Body of pancreas (tissue), 4 donors: ENCODE results near the gene ANAPC2. TPM values are rescaled to one million over a fixed set of nuclear protein-coding genes. Genes with fewer than 3 reads are reported as not detected.

Source experiments
- ATAC-seq: fragments of 150-250 bp; one replicate; pipeline ENCODE4 v1.9.1; 2016
- DNase-seq, 4 donors: peaks; one replicate each; pipeline ENCODE4 v3.0.0-alpha.2; 2019
- H3K27ac ChIP-seq, 4 donors: fragments of 200-600 bp; sonication (generic); 1 replicate in 3 of 4; 2 replicates in 1 of 4; pipeline versions ENCODE4 v1.5.1 to v1.6.1; 2016 to 2019; ENCODE audit warnings: mild to moderate bottlenecking in 1 of 4, mixed read lengths in 1 of 4, moderate library complexity in 1 of 4
- H3K27me3 ChIP-seq, 2 donors: fragments of 200-600 bp; sonication (generic); one replicate each; pipeline ENCODE4 v1.6.0; 2016; ENCODE audit warnings: mild to moderate bottlenecking in 1 of 2
- H3K36me3 ChIP-seq, 2 donors: fragments of 200-600 bp; sonication (generic); replicated peaks in 1 of 2; 2 replicates each; pipeline ENCODE4 v1.5.1; 2016; ENCODE audit warnings: low read depth in 2 of 2; ENCODE audit not compliant: insufficient read depth in 1 of 2
- H3K4me1 ChIP-seq: fragments of 200-600 bp; sonication (generic); one replicate; pipeline ENCODE4 v1.6.0; 2016
- H3K4me3 ChIP-seq, 2 donors: fragments of 200-600 bp; sonication (generic); 1 replicate in 1 of 2; 2 replicates in 1 of 2; pipeline ENCODE4 v1.5.1; 2016 to 2019
- H3K9me3 ChIP-seq, 3 donors: fragments of 200-600 bp; sonication (generic); 1 replicate in 2 of 3; 2 replicates in 1 of 3; pipeline ENCODE4 v1.5.1; 2016
- POLR2A ChIP-seq, 3 donors: fragments of 450-650 bp; IDR thresholded peaks; one replicate each; pipeline ENCODE4 v1.6.1; 2016; ENCODE audit warnings: antibody characterized with exemption in 3 of 3, mild to moderate bottlenecking in 2 of 3
- WGBS, 2 donors: methylation state at CpG; one replicate each; pipeline ENCODE4 v1.1.5; 2017; 5-methylcytosine and 5-hydroxymethylcytosine counted together
- intact Hi-C: fragments of 100-400 bp; cut with DNase I; formaldehyde crosslinking; loops from one replicate; pipeline ENCODE4 v1.15.1; 2023
- total RNA-seq, 2 donors: library from RNA; depleted of rRNA; stranded (reverse); fragments of >200 nt; gene quantifications; one replicate each; pipeline ENCODE4 v1.1.0, GENCODE V29; 2016
- TF ChIP-seq, protein P1 (sequence below), 7 experiments: fragments of 450-650 bp in 4 of 7; fragments of 200-600 bp in 3 of 7; sonication (generic) in 3 of 7; IDR thresholded peaks; one replicate each; pipeline ENCODE4 v1.5.1; 2016 to 2019; ENCODE audit warnings: antibody characterized with exemption in 7 of 7

ANAPC2 gene
- total RNA-seq, 2 donors from 2014 or later: 24.1 to 51.7 TPM

DNA sequence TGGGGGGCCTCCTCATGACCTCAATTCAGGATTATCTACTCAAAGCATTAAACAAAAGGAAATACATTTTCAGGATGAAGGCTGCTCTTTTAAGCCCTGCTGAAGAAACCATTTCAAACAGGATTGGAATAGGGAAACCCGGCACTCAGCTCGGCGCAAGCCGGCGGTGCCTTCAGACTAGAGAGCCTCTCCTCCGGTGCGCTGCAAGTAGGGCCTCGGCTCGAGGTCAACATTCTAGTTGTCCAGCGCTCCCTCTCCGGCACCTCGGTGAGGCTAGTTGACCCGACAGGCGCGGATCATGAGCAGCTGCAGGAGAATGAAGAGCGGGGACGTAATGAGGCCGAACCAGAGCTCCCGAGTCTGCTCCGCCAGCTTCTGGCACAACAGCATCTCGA, 16.4 kb upstream of the ANAPC2 start:
- Histone ChIP-seq H3K4me1 (peaks cover 53% of the 10 kb centered on the region), H3K27me3 (no peaks in the 10 kb centered on the region), H3K9me3 (no peaks in the 10 kb centered on the region), H3K36me3 (no peaks in the 10 kb centered on the region), H3K4me3 (peak overlapping the region; percentile 83 to 97), H3K27ac (peak overlapping the region; percentile 73 to 90 (median 82))
- no peak for TF ChIP-seq POLR2A (IDR thresholded peaks at IDR 0.05)
- TF ChIP-seq, protein P1, sequence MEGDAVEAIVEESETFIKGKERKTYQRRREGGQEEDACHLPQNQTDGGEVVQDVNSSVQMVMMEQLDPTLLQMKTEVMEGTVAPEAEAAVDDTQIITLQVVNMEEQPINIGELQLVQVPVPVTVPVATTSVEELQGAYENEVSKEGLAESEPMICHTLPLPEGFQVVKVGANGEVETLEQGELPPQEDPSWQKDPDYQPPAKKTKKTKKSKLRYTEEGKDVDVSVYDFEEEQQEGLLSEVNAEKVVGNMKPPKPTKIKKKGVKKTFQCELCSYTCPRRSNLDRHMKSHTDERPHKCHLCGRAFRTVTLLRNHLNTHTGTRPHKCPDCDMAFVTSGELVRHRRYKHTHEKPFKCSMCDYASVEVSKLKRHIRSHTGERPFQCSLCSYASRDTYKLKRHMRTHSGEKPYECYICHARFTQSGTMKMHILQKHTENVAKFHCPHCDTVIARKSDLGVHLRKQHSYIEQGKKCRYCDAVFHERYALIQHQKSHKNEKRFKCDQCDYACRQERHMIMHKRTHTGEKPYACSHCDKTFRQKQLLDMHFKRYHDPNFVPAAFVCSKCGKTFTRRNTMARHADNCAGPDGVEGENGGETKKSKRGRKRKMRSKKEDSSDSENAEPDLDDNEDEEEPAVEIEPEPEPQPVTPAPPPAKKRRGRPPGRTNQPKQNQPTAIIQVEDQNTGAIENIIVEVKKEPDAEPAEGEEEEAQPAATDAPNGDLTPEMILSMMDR (IDR thresholded peaks at IDR 0.05): no peak
- DNase-seq (no peak), ATAC-seq (no peak)
- WGBS, 2 donors: 8 to 23% methylated on average over 9 to 21 of the region's 21 CpGs
- intact Hi-C loops: no loop called here

DNA sequence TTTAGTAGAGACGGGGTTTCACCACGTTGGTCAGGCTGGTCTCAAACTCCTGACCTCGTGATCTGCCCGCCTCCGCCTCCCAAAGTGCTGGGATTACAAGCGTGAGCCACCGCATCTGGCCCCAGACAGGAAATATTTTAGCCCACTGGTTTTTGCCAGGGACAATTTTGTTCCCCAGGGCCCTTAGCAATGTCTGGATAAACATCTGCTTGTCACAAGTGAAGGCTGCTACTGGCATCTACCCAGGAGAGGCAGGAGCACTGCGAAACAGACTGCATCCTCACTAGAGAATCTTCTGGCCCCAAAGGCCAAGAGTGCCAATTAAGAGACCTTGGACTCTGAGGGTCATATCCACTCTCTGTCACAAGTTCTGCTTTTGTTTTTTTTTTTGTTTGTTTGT, 14.6 kb upstream of the ANAPC2 start:
- H3K4me1 ChIP-seq: peaks cover 70% of the 10 kb centered on the region
- TF ChIP-seq POLR2A (IDR thresholded peaks at IDR 0.05): no peak
- H3K27ac ChIP-seq: no peak overlapping the region
- DNase-seq (no peak), ATAC-seq (no peak)
- H3K9me3 ChIP-seq: no peaks in the 10 kb centered on the region
- H3K27me3 ChIP-seq: no peaks in the 10 kb centered on the region
- H3K4me3 ChIP-seq: no peak overlapping the region
- intact Hi-C loops: no loop called here
- H3K36me3 ChIP-seq: no peaks in the 10 kb centered on the region
- WGBS, 2 donors: 75 to 78% methylated on average over 8 of the region's 8 CpGs

DNA sequence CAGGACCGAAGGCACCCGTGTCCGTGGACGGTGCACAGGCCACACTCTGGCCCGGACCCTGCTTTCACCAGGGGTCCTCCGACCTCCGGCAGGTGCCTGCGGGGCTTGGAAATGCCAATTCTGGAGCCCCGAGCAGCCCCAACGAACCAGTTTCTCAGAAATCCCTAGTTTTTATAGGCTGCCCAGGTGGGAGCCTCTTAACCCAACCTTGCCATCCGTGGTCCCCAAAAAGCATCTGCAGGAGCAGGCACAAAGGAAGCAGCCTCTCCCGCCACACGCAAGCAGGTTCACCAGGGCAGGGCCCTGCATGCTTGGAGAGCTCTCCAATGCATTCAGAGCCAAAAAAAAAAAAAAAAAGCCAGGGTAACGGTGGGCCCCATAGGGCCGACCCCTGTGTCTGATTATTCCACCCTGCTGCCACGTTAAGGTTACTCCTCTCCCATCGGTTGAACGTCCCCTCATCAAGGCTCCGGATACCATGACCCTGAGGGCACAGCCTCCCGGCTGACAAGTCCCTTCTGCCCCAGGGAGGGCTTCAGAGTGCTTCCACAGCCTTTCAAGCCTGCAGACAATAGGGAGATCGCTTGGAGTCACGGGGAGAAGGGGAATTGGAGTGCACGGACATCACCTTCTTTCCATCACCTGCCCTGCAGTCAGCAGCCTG, 13.0 kb upstream of the ANAPC2 start:
- H3K4me1 ChIP-seq: peaks cover 80% of the 10 kb centered on the region
- no peaks in the 10 kb centered on the region for H3K27me3 ChIP-seq
- DNase-seq (no peak), ATAC-seq (no peak)
- no peaks in the 10 kb centered on the region for H3K36me3 ChIP-seq
- 12 to 26% methylated on average over 10 to 23 of the region's 23 CpGs for WGBS, 2 donors
- intact Hi-C loops: no loop called here
- peak overlapping the region; percentile 70 to 89 (median 81) for H3K27ac ChIP-seq
- H3K9me3 ChIP-seq: no peaks in the 10 kb centered on the region
- peak overlapping the region in 1 of 2 donors; percentile 18 for H3K4me3 ChIP-seq
- TF ChIP-seq, protein P1 (IDR thresholded peaks at IDR 0.05): no peak
- TF ChIP-seq POLR2A (IDR thresholded peaks at IDR 0.05): no peak

DNA sequence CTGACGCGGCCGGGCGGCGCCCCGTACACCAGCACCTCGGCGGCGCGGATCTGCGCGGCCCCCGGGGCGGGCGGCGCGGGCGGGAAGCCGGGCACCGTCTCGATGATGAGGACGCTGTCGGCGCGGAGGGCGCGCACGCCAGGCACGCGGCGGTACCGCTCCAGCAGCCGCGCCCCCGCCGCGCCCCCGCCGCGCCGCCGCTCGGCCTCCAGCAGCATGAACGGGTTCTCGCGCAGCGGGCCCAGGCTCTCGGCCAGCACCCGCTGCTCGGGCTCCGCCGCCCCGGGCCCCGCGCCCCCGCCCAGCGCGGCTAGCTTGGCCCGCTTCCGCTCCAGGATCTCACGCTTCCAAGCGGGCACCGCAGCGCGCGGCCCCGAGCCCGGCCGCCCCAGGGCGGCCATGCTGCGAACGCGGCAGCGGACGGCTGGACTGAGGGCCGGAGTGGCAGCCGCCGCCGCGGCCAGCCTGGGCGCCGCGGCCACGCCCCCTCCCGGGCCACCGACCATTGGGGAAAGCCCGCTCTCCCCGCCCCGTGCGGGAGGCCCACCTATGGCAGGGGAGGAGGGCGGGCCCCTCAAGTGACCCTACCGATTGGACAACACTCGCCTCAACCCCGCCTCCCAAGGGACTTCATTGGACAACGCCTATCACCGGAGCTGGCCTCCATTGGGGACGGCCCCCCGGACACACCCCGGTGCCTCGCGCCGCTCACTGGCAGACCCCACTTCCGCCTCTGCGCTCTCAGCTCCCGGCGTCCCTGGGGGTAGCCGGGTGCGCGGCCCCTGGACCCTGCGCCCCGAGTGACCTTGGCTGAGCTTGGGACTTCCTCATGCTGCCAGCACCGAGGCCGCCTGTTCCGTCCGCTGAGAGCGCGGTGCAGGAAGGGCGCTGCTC, 12.2 kb upstream of the ANAPC2 start, which contains the start of gene TPRN:
Gene TPRN (minus strand): TSS at position 431 of the 894 bp plus-strand sequence. CDS start 30 bp downstream, at position 401.
- H3K4me3 ChIP-seq: peak within 1 kb of the TSS; percentile 32 to 40
- H3K27me3 ChIP-seq: no peaks in the 10 kb centered on the region
- no peaks in the 10 kb centered on the region for H3K9me3 ChIP-seq
- no peaks in the 10 kb centered on the region for H3K36me3 ChIP-seq
- H3K27ac ChIP-seq: peak within 1 kb of the TSS; percentile 92 to 99 (median 92)
- DNase-seq (peak; percentile 99 to 100 (median 100)), ATAC-seq (peak; percentile 87)
- intact Hi-C loops: no loop called here
- WGBS, 2 donors: 0 to 1% methylated on average over 5 to 70 of the region's 118 CpGs
- peaks cover 80% of the 10 kb centered on the region for H3K4me1 ChIP-seq
- TF ChIP-seq POLR2A (IDR thresholded peaks at IDR 0.05): peak; percentile 75 to 96 (median 77)
- TF ChIP-seq, protein P1 (IDR thresholded peaks at IDR 0.05): peak in 1 of 7 experiments; percentile 5
